Stimulated activated CD4-positive, alpha-beta T cell treated with anti-CD3 and anti-CD28 coated beads, Interleukin-15, amount 100 ng/mL, for 24 hours (primary cell): Measurements from ENCODE around the gene TBX6.

Experiments
- DNase-seq: peaks from one replicate; pipeline ENCODE4 v3.0.0-alpha.2; 2020

TBX6 gene

GRCh38 chr16:30085820-30086219, 5.9 kb downstream of the TBX6 start:
- no peak for DNase-seq

DNA sequence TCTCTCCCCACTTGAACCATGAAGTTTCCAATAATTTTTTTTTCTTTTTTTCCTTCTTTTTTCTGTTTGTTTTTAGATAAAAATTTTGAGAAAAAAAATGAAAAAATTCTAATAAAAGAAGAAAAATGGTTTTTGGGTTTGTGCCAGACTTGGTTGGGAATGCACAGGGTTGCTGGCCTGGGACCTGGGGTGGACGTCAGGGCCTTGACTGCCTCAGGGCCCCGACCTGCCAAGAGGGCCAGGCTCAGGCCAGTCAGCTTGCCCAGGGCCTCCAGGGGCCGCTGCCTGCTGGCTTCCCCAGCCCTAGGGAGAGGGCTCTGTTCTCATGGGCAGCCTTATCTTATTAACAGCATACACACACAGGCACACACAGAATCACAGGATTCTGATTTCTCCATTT, 6.5 kb downstream of the TBX6 start:
- no peak for DNase-seq

- no peak for DNase-seq
These were observed 6.9 kb downstream of the TBX6 start for GRCh38 chr16:30084816-30085159.

DNA sequence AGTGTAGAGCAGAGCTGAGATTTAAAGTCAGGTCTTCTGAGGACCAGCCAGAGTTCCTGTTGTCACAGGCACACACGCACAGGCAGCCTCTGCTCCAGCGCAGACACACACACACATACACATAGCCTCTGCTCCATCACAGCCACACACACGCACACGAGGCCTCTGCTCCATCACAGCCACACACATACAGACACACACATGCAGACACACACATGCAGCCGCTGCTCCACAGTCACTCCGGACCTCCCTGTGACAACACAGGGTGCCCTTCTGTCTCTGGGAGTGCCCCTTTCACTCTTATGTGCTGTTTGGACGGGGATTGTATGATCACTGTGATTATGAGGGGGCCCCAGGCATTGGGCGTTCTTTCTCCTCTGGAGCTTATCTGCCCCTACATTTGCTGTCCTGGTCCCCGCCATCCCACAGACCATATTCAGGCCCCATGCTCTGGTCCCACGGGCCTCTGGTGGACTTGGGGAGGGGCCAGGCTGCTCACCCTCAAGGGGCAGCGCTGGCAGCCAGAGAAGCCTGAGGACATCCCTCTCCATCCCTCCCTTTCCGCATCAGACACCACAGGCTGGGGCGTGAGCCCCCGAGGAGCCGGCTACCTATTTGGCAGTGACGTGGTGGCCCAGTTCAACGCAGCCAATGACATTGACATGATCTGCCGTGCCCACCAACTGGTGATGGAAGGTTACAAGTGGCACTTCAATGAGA, 7.5 kb downstream of the TBX6 start:
- no peak for DNase-seq

DNA sequence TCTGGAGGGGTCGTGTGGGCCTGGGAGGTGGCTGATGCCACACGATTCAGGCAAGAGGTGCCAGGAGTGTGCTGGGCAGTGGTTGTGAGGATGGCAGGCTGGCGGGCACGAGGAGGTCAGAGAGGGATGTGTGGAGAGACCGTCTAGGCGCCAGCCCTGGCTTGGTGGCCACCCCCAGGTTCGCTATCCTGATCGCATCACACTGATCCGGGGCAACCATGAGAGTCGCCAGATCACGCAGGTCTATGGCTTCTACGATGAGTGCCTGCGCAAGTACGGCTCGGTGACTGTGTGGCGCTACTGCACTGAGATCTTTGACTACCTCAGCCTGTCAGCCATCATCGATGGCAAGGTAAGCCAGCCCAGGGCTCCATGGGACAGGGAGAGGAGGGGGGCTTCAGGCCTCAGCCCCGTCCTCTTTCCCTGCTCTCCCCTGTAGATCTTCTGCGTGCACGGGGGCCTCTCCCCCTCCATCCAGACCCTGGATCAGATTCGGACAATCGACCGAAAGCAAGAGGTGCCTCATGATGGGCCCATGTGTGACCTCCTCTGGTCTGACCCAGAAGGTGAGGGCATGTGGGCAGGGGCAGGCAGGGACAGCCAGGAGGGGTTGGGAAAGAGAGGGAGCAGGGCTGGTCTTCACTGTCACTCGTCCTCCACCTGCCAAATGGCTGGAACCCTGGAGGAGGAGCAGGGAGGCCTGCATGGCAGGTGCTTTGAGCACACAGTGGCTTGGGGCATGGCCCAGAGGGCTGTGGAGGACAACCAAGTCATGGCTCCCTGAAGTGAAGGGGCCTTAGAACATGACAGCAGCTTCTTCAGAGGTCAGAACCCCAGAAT, 8.3 kb downstream of the TBX6 start:
- DNase-seq, result no peak

- no peak for DNase-seq
These were observed 9.1 kb downstream of the TBX6 start for GRCh38 chr16:30082545-30083090.

GRCh38 chr16:30079480-30079879, 12.2 kb downstream of the TBX6 start:
- DNase-seq, result no peak

GRCh38 chr16:30078744-30079143, 13.0 kb downstream of the TBX6 start:
- DNase-seq, result no peak

GRCh38 chr16:30077656-30078055, 14.1 kb downstream of the TBX6 start:
- no peak for DNase-seq

DNA sequence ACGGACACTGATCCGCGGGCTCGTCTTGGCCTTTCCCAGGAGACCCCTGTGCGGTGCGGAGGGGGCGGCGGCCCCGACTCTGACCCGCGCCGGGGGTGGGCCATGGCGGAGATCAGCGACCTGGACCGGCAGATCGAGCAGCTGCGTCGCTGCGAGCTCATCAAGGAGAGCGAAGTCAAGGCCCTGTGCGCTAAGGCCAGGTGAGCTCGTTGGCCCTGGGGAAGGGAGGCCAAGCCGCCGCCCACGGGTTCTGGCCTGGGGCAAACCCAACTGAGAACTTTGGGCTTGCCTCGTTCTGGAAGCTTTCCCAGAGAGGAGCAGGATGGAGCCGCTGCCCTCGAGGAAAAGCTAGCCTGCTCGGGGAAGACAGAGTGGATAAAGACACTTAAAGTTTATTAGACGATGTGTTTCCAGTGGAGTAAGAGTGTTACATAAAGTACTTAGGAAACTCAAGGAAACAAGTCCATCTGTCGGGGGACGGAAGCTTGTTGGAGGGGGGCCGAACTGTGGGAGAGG, 15.4 kb downstream of the TBX6 start:
- peak; percentile 32 for DNase-seq

- DNase-seq, result peak; percentile 95
These were observed 16.0 kb downstream of the TBX6 start, which contains the start of gene PPP4C for GRCh38 chr16:30075503-30076275. TSS of gene PPP4C (plus strand) at chr16:30075994. CDS start at chr16:30076378, 384 bp downstream.

- DNase-seq, result no peak
These were observed 21.2 kb downstream of the TBX6 start for GRCh38 chr16:30070490-30070889.

- no peak for DNase-seq
These were observed 21.9 kb downstream of the TBX6 start for GRCh38 chr16:30069611-30070462.

- DNase-seq, result peak; percentile 65
These were observed 22.7 kb downstream of the TBX6 start for GRCh38 chr16:30068750-30069610.

GRCh38 chr16:30068333-30068732, 23.4 kb downstream of the TBX6 start:
- no peak for DNase-seq

GRCh38 chr16:30067584-30067916, 24.2 kb downstream of the TBX6 start:
- no peak for DNase-seq

GRCh38 chr16:30066761-30067583, 24.8 kb downstream of the TBX6 start:
- no peak for DNase-seq

GRCh38 chr16:30065943-30066760, 25.6 kb downstream of the TBX6 start:
- peak; percentile 59 for DNase-seq
